PC-9 (cell line): ENCODE data around the gene CDC14A. TPM values are rescaled to one million over a fixed set of nuclear protein-coding genes. Genes with fewer than 3 reads are reported as not detected.

Experiments
- BruUV-seq: library from RNA; stranded (reverse); fragments of 400-500 nt; replicated peaks from 2 replicates; lab custom pipeline; 2021; lab: Mats Ljungman, UMichigan
- CTCF ChIA-PET: fragments of 300-600 bp; sonication (Branson Sonifier 250); formaldehyde crosslinking; loops from one replicate; lab custom pipeline; 2022; ENCODE audit warnings: antibody characterized with exemption; lab: Charles Lee
- POLR2A ChIA-PET: fragments of 300-600 bp; sonication (Branson Sonifier 250); formaldehyde crosslinking; loops from one replicate; lab custom pipeline; 2022; ENCODE audit warnings: antibody characterized with exemption; ENCODE audit not compliant: unreplicated experiment; lab: Charles Lee
- DNase-seq, 2 experiments: peaks; one replicate each; pipeline versions ENCODE4 v3.0.0 to v3.0.0-alpha.2; 2015 to 2022; ENCODE audit warnings: mixed read lengths in 1 of 2
- H2AFZ ChIP-seq: fragments of 200-600 bp; sonication (generic); 2 replicates; pipeline ENCODE4 v1.8.1; 2017; ENCODE audit warnings: antibody characterized with exemption
- H3F3A ChIP-seq: fragments of 200-600 bp; sonication (generic); 2 replicates; pipeline ENCODE4 v1.8.1; 2017; ENCODE audit warnings: antibody characterized with exemption, mild to moderate bottlenecking, low read depth; ENCODE audit not compliant: insufficient read depth
- H3K27ac ChIP-seq: fragments of 200-600 bp; sonication (generic); 2 replicates; pipeline ENCODE4 v1.6.1; 2016; ENCODE audit warnings: mixed run types
- H3K27me3 ChIP-seq: fragments of 200-600 bp; sonication (generic); 2 replicates; pipeline ENCODE4 v1.6.1; 2016; ENCODE audit warnings: low read depth, mixed run types; ENCODE audit not compliant: insufficient read depth
- H3K36me3 ChIP-seq: fragments of 200-600 bp; sonication (generic); 2 replicates; pipeline ENCODE4 v1.6.1; 2016; ENCODE audit warnings: low read depth, mixed run types
- H3K4me1 ChIP-seq: fragments of 200-600 bp; sonication (generic); replicated peaks from 2 replicates; pipeline ENCODE4 v1.6.1; 2016; ENCODE audit warnings: mixed run types; ENCODE audit not compliant: insufficient read depth
- H3K4me2 ChIP-seq: fragments of 200-600 bp; sonication (generic); 2 replicates; pipeline ENCODE4 v1.6.1; 2017; ENCODE audit warnings: mixed run types
- H3K4me3 ChIP-seq: fragments of 200-600 bp; sonication (generic); 2 replicates; pipeline ENCODE4 v1.6.1; 2016; ENCODE audit warnings: mixed run types
- H3K79me2 ChIP-seq: fragments of 200-600 bp; sonication (generic); 2 replicates; pipeline ENCODE4 v1.6.1; 2017; ENCODE audit warnings: low read depth, mixed run types
- H3K9me2 ChIP-seq: fragments of 200-600 bp; sonication (generic); 2 replicates; pipeline ENCODE4 v1.8.1; 2017; ENCODE audit warnings: mild to moderate bottlenecking; ENCODE audit not compliant: insufficient read depth
- H3K9me3 ChIP-seq: fragments of 200-600 bp; sonication (generic); 2 replicates; pipeline ENCODE4 v1.8.1; 2016; ENCODE audit warnings: low read depth; ENCODE audit not compliant: insufficient read depth
- H4K20me1 ChIP-seq: fragments of 200-600 bp; sonication (generic); 2 replicates; pipeline ENCODE4 v1.8.1; 2017; ENCODE audit not compliant: insufficient read depth
- EZH2 ChIP-seq: fragments of 200-600 bp; sonication (generic); IDR thresholded peaks from 2 replicates; pipeline ENCODE4 v1.8.0; 2017; ENCODE audit warnings: antibody characterized with exemption, low read depth
- intact Hi-C: fragments of 100-400 bp; cut with micrococcal nuclease; formaldehyde crosslinking; loops from one replicate; pipeline ENCODE4 v1.10.0; 2022; ENCODE audit not compliant: unreplicated experiment
- total RNA-seq: library from RNA; stranded (reverse); gene quantifications from 2 replicates; pipeline ENCODE4 v1.2.3, GENCODE V29; 2021
- TF ChIP-seq, protein P1 (sequence below): fragments of 200-600 bp; sonication (generic); conservative IDR thresholded peaks from 2 replicates; pipeline ENCODE4 v1.6.1; 2017; ENCODE audit warnings: mixed run types, antibody characterized with exemption, mild to moderate bottlenecking, moderate library complexity

CDC14A gene
- total RNA-seq, 1 experiment from 2014 or later = 2.8 TPM

DNA sequence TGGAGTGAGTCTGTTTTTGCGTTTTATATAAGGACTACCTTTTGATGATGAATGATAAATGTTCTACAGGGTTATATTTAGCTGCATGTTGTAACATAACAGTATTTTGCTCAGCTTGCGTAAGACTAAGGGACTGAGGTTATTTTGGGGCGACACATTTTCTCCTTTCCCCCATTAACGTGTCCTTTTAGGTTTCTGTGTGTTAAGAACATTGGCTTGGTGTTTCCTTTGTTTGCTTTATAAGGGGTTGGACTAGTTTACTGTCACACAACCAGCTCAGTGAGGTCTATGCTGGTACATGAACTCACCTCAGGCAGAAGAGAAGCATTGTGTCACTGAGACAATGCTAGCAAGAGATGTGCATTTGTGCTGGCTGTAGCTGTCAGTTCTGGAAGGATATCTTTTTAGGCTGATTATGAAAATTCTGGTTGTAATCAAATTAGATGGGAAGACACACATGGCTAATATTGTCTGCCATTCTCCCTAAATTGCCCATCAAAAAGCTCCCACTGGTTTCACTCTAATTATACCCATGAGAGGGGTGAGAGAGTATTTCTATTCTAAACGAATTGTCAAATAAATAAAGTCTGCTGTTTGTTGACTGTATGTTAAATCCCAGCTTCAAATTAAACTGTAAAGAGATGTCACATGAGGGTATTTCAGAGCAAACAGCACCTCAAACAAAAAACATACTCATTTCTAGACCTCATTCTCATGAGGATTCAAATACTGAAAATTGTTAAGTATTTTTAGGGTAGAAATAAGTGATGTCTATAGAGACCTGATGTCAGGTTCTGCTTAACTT is 62.6 kb downstream of the CDC14A start:
- intact Hi-C loops = no loop called here
- Histone ChIP-seq H3K27ac (no peak overlapping the region), H4K20me1 (no peaks in the 10 kb centered on the region), H3K9me2 (no peaks in the 10 kb centered on the region), H3K4me2 (peak overlapping the region; percentile 8; the same call in 1 of the 2 replicates), H3K27me3 (no peaks in the 10 kb centered on the region), H2AFZ (no peak overlapping the region), H3K79me2 (no peaks in the 10 kb centered on the region), H3K4me1 (peaks cover 18% of the 10 kb centered on the region), H3K4me3 (no peak overlapping the region), H3K9me3 (no peaks in the 10 kb centered on the region), H3K36me3 (no peaks in the 10 kb centered on the region), H3F3A (no peaks in the 10 kb centered on the region)
- CTCF ChIA-PET = interaction anchor here (0.6 kb wide), 1 partner anchor 39 kb away, joined by 3 read pairs; no protein-coding TSS in a partner anchor
- peak in 1 of 2 experiments; percentile 43 for DNase-seq
- POLR2A ChIA-PET = interaction anchor here (0.6 kb wide), 1 partner anchor 1753 kb away, joined by 4 read pairs; no protein-coding TSS in a partner anchor
- TF ChIP-seq EZH2 = no peak
- TF ChIP-seq, protein P1, sequence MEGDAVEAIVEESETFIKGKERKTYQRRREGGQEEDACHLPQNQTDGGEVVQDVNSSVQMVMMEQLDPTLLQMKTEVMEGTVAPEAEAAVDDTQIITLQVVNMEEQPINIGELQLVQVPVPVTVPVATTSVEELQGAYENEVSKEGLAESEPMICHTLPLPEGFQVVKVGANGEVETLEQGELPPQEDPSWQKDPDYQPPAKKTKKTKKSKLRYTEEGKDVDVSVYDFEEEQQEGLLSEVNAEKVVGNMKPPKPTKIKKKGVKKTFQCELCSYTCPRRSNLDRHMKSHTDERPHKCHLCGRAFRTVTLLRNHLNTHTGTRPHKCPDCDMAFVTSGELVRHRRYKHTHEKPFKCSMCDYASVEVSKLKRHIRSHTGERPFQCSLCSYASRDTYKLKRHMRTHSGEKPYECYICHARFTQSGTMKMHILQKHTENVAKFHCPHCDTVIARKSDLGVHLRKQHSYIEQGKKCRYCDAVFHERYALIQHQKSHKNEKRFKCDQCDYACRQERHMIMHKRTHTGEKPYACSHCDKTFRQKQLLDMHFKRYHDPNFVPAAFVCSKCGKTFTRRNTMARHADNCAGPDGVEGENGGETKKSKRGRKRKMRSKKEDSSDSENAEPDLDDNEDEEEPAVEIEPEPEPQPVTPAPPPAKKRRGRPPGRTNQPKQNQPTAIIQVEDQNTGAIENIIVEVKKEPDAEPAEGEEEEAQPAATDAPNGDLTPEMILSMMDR = no peak
- no TSS peak for BruUV-seq

DNA sequence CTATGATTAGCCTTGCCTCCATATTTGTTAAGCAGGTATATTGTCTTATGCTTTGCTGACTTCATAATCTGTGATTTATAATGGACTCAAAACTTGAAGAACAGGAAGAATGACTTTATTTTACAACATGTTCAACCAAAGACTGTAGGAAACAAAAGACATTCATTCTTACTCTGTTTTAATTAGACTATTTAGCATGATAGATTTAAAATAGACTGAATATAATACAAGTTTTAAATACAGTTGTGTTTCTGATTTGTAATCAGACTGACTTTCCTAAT is 63.1 kb downstream of the CDC14A start:
- Histone ChIP-seq H3K9me3 (no peaks in the 10 kb centered on the region), H3K4me3 (no peak overlapping the region), H3K27ac (no peak overlapping the region), H3F3A (no peaks in the 10 kb centered on the region), H2AFZ (no peak overlapping the region), H3K36me3 (no peaks in the 10 kb centered on the region), H3K4me1 (peaks cover 18% of the 10 kb centered on the region), H3K27me3 (no peaks in the 10 kb centered on the region), H3K4me2 (peak overlapping the region; percentile 8; the same call in 1 of the 2 replicates), H3K9me2 (no peaks in the 10 kb centered on the region), H4K20me1 (no peaks in the 10 kb centered on the region), H3K79me2 (no peaks in the 10 kb centered on the region)
- BruUV-seq = no TSS peak
- intact Hi-C loops = no loop called here
- CTCF ChIA-PET = no interaction called here
- POLR2A ChIA-PET = no interaction called here
- peak in 1 of 2 experiments; percentile 79 for DNase-seq
- TF ChIP-seq, protein P1 = no peak
- TF ChIP-seq EZH2 = no peak

DNA sequence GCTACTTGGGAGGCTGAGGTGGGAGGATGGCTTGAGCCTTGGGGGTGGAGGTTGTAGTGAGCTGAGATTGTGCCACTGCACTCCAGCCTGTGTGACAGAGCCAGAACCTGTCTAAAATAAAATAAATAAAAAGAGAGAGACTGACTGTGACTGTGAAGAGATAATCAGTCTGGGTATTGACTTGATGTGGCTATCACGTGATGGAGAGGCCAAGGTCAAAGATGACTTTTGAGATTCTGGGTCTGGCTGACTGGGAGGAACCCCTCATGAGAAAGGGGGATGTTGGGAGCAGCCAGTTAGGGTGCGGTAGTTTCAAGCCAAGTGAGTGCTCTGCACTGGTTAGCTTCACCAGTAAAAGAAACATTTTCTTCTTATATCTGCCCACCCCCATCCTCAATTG is 66.8 kb downstream of the CDC14A start:
- CTCF ChIA-PET = interaction anchor here (0.5 kb wide), 1 partner anchor 535 kb away, joined by 4 read pairs; no protein-coding TSS in a partner anchor
- Histone ChIP-seq H3K36me3 (no peaks in the 10 kb centered on the region), H3K27me3 (no peaks in the 10 kb centered on the region), H3F3A (no peaks in the 10 kb centered on the region), H3K9me2 (no peaks in the 10 kb centered on the region), H3K79me2 (no peaks in the 10 kb centered on the region), H3K9me3 (no peaks in the 10 kb centered on the region), H2AFZ (no peak overlapping the region), H3K4me1 (peaks cover 18% of the 10 kb centered on the region), H3K4me3 (no peak overlapping the region), H3K4me2 (no peak overlapping the region), H3K27ac (no peak overlapping the region), H4K20me1 (no peaks in the 10 kb centered on the region)
- BruUV-seq = no TSS peak
- POLR2A ChIA-PET = no interaction called here
- no peak for DNase-seq
- TF ChIP-seq EZH2 = no peak
- TF ChIP-seq, protein P1 = no peak
- intact Hi-C loops = no loop called here
